Measurements from ENCODE around the gene MPND.
"Not testable (repeated sequence)": the region's sequence is repeated elsewhere in the genome, so short reads cannot be mapped to it uniquely, and the experiment has no call there.

Gene MPND

DNA sequence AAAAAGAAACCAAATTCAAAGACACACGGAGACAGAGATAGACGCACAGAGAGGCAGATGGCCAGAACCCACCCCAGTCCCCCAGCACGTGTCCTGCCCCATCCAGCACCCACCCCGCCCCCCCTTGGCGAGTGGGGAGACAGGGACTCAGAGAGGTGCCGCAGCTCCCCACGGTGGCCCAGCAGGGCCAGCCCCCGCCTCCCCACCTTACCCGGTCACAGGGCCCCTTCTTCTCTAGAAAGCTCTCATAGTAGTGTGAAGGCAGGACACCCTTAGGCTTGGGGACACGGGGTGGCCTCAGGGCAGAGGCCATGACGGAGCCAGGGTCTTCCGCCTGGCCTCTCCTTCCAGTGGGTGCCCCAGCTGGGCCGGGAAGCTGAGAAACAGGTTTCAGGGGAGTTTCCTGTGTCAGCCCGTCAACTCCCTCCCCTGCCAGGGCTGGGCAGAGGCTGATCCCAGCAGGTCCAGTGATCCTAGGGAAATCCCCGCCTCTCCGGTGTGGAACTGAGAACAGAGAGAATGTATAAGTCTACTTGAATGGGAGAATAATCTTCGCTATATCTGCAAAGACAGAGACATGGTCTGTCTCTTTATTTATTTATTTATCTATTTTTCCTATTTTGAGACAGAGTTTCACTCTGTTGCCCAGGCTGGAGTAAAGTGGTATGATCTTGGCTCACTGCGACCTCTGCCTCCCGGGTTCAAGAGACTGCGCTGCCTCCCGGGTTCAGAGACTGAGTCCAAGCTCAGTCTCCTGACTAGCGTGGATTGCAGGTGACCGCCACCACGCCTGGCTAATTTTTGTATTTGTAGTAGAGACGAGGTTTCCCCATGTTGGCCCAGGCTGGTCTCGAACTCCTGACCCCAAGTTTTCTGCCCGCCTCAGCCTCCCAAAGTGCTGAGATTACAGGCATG, 4.7 kb upstream of the MPND start, which contains the start of gene STAP2:
TSS of gene STAP2 (minus strand) at position 387 of the 915 bp plus-strand sequence. CDS start at position 313, 74 bp downstream.
- peak within 1 kb of the TSS; percentile 52 for H3K4me3 ChIP-seq (ENCODE audit: low read depth, low read length)
- peak; percentile 33 for DNase-seq (ENCODE audit: low read depth)

DNA sequence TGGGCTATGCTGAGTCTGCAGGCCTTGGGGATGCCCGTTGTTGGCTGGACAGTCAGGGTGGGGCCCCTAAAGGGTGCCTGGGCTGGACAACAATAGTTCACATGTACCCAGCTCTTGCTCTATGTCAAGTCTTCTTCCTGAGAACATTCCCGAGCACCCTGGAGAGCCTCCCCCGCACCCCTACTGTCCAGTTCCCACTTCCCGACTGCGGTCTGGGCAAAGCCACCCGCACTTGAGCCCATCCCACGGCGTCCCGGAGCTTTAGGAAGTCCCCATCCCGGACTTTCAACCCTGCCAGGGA, 1.1 kb upstream of the MPND start:
- DNase-seq (ENCODE audit: low read depth): no peak
- peak overlapping the region; percentile 75 for H3K4me3 ChIP-seq (ENCODE audit: low read depth, low read length)
- TF ChIP-seq, protein P1, sequence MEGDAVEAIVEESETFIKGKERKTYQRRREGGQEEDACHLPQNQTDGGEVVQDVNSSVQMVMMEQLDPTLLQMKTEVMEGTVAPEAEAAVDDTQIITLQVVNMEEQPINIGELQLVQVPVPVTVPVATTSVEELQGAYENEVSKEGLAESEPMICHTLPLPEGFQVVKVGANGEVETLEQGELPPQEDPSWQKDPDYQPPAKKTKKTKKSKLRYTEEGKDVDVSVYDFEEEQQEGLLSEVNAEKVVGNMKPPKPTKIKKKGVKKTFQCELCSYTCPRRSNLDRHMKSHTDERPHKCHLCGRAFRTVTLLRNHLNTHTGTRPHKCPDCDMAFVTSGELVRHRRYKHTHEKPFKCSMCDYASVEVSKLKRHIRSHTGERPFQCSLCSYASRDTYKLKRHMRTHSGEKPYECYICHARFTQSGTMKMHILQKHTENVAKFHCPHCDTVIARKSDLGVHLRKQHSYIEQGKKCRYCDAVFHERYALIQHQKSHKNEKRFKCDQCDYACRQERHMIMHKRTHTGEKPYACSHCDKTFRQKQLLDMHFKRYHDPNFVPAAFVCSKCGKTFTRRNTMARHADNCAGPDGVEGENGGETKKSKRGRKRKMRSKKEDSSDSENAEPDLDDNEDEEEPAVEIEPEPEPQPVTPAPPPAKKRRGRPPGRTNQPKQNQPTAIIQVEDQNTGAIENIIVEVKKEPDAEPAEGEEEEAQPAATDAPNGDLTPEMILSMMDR (conservative IDR thresholded peaks at IDR 0.05; ENCODE audit: low read depth, low read length): no peak

More for the DNA sequence above, 4.7 kb upstream of the MPND start, which contains the start of gene STAP2:
- TF ChIP-seq, protein P1 (conservative IDR thresholded peaks at IDR 0.05; ENCODE audit: low read depth, low read length): no peak

DNA sequence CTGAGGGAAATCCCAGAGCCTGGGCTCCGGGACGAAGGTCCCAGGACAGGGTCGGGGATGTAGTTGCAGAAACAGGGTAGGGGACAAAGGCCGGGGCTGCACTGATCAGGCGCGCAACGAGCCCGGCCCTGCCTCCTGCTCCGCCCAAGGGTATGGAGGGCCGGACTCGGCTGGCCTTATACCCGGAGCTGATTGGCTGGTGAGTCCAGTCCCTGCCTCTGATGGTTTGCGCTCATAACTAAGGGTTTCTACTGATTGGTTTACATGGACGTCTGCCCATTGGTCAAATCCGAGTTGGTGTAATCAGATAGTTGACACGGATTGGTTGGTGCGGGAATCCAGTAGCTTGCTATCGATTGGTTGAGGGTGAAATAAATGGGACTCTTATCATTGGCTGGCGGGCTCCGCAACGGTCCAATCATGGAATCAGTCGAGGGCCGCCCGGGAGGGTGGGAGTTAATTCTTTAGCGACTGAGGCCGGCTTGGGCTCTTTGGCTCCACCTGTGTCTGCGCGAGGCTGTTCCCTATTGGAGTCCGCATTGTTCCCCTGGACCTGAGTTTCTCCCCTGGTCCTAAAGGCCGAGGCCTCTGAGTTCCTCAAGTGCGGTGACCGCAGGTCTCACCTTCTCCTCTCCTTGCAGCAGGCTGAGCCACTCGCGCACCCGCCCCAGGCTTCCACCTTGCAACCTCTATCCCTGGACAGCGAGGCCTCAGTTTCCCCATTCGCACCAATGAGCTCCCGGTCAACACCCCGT, 570 bp upstream of the MPND start:
- peak overlapping the region; percentile 77 for H3K4me3 ChIP-seq (ENCODE audit: low read depth, low read length)
- DNase-seq (ENCODE audit: low read depth): peak; percentile 100
- TF ChIP-seq, protein P1 (conservative IDR thresholded peaks at IDR 0.05; ENCODE audit: low read depth, low read length): peak; percentile 52

DNA sequence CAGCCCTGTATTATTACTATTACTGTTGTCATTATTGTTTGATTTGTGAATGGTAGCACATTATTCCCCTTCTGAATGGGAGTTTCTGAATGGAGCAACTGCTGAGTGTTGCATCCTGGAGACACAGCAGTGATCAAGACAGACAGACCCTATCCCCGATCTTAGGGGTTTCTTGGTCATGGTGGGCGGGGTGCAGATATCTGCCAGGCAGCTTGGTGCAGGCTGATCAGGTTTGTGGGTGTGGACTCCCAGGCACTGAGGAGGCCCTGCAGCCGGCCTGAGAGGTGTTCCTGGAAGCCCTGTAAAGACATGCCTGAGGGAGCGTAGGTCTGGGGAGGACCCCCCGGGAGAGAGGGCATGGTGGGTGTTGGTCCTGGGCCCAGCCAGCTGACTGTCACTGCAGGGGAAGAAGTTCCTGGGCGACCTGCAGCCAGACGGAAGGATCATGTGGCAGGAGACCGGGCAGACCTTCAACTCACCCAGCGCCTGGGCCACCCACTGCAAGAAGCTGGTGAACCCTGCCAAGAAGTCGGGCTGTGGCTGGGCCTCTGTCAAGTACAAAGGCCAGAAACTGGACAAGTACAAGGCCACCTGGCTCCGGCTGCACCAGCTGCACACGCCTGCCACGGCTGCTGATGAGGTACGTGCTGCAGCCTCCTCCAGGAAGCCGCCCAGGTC, 2.1 kb downstream of the MPND start:
- TF ChIP-seq, protein P1 (conservative IDR thresholded peaks at IDR 0.05; ENCODE audit: low read depth, low read length): no peak
- H3K4me3 ChIP-seq (ENCODE audit: low read depth, low read length): no peak overlapping the region
- DNase-seq (ENCODE audit: low read depth): no peak

DNA sequence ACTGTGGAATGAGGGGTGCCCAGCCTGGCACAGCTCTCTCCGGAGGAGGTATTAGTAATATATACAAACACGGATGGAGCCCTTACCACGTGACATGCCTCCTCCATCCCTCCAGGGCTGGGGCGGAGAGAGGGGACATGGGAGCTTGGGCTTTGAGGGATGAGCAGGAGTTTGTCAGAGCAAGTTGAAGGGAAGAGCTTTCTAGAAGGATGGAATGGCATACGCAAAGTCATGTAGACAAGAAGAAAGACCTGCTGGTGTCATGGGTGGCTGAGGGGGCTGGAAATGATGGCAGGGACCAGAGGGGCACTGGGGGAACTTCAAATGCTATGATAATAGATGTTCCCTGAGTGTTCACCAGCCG, 2.6 kb downstream of the MPND start:
- H3K4me3 ChIP-seq (ENCODE audit: low read depth, low read length): no peak overlapping the region
- no peak for DNase-seq (ENCODE audit: low read depth)
- TF ChIP-seq, protein P1 (conservative IDR thresholded peaks at IDR 0.05; ENCODE audit: low read depth, low read length): no peak

DNA sequence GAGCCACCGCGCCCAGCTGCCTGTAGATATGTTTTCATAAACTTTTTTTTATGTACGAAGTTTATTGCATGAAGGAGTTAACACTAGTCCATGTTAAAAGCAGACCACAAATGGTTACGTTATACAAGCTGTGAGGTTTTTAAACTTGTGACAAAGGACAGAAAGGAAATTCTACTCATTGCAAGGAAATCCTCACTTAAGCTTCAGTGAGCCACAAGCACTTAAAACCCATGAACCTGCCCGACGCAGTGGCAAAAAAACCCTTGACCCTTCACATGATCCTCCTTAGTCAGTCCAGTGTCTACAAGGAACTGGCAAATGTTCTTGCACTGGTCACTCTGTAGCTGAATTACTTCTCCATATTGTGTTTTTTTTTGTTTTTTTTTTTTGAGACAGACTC, 4.2 kb downstream of the MPND start:
- no peak for DNase-seq (ENCODE audit: low read depth)
- no peak overlapping the region for H3K4me3 ChIP-seq (ENCODE audit: low read depth, low read length)
- TF ChIP-seq, protein P1 (conservative IDR thresholded peaks at IDR 0.05; ENCODE audit: low read depth, low read length): no peak

DNA sequence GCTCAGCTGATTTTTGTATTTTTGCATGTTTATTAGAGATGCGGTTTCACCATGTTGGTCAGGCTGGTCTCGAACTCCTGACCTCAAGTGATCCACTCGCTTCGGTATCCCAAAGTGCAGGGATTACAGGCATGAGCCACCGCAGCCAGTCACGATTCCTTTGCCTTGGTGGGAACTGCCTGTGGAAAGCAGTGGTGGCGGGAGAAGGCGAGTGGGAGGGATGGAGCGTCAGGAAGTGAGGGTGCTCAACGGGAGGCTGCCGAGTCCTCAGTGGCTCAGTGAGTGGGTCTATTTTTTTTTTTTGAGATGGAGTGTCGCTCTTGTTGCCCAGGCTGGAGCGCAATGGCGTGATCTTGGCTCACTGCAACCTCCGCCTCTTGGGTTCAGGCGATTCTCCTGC, 5.9 kb downstream of the MPND start:
- not testable (repeated sequence) for H3K4me3 ChIP-seq (ENCODE audit: low read depth, low read length); DNase-seq (ENCODE audit: low read depth)

Data from choroid plexus epithelial cell (primary cell).